Uterus (tissue), 4 donors: ENCODE measurements around the gene PLXDC2. TPM values are rescaled to one million over a fixed set of nuclear protein-coding genes. Genes with fewer than 3 reads are reported as not detected.

Experiments
- DNase-seq, 2 donors: peaks; one replicate each; pipeline ENCODE4 v3.0.0-alpha.2; 2019 to 2020
- H3K27ac ChIP-seq, 2 donors: fragments of 200-600 bp; sonication (generic); 1 replicate in 1 of 2; 2 replicates in 1 of 2; pipeline ENCODE4 v1.5.1; 2016 to 2018
- H3K27me3 ChIP-seq, 2 donors: fragments of 200-600 bp; sonication (generic); one replicate each; pipeline ENCODE4 v1.5.1; 2018 to 2019; ENCODE audit warnings: control low read depth in 1 of 2
- H3K36me3 ChIP-seq, 2 donors: fragments of 200-600 bp; sonication (generic); one replicate each; pipeline ENCODE4 v1.5.1; 2019; ENCODE audit warnings: control low read depth in 1 of 2
- H3K4me1 ChIP-seq, 2 donors: fragments of 200-600 bp; sonication (generic); one replicate each; pipeline ENCODE4 v1.5.1; 2018 to 2019; ENCODE audit warnings: control low read depth in 1 of 2
- H3K4me3 ChIP-seq, 2 donors: fragments of 200-600 bp; sonication (generic); 1 replicate in 1 of 2; 2 replicates in 1 of 2; pipeline ENCODE4 v1.5.1; 2018 to 2019; ENCODE audit warnings: mild to moderate bottlenecking in 1 of 2
- H3K9me3 ChIP-seq, 2 donors: fragments of 200-600 bp; sonication (generic); one replicate each; pipeline ENCODE4 v1.5.1; 2019; ENCODE audit warnings: control low read depth in 1 of 2
- CTCF ChIP-seq, 4 experiments: fragments of 200-600 bp in 2 of 4; fragments of 450-650 bp in 2 of 4; sonication (generic) in 2 of 4; IDR thresholded peaks; one replicate each; pipeline ENCODE4 v1.5.1; 2016 to 2019; ENCODE audit warnings: antibody characterized with exemption in 4 of 4, mild to moderate bottlenecking in 2 of 4, moderate library complexity in 1 of 4
- POLR2A ChIP-seq, 2 donors: fragments of 450-650 bp; IDR thresholded peaks; one replicate each; pipeline ENCODE4 v1.6.1; 2016; ENCODE audit warnings: antibody characterized with exemption in 2 of 2, mild to moderate bottlenecking in 1 of 2, moderate library complexity in 1 of 2
- intact Hi-C: fragments of 100-400 bp; cut with DNase I; formaldehyde crosslinking; loops from one replicate; pipeline ENCODE4 v1.15.1; 2023; ENCODE audit warnings: low total_unique reads
- total RNA-seq, 4 donors: library from RNA; depleted of rRNA in 3 of 4; stranded (reverse); fragments of >200 nt in 3 of 4; gene quantifications; one replicate each; pipeline versions ENCODE4 v1.1.0 to v1.2.4, GENCODE V29; 2014 to 2023
- donor health status: DM: yes; HTN: yes; CAD: no.

PLXDC2 gene
- total RNA-seq, 4 donors from 2014 or later = 39.4 to 59.2 (median 52.2) TPM

DNA sequence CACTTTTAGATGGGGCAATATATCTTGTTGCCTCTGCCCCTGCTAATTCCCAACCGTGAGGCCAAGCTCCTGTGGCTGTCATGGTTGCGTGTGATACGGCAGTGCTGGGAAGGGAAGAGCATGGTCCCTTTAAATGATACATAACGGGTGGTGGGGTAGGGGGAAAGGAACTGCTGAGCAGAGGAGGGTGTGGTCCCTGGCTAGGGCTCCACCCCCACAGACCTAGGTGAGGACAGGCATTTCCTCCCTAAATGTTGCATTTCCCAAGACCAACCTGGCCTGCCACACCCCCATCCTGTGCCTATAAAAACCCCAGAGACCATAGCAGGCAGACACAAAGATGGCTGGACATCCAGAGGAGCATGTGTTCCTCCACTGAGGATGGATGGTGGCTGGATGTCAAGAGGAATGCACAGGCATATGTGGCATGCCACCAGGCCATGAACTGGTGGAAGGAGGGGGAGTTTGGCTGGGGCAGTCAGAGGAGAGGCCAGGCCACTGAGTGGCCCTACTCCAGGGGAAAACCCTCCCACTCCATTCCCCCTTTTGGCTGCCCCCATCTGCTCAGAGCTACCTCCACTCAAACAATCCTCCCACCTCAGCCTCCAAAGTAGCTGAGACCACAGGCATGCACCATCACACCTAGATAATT, 104.0 kb downstream of the PLXDC2 start:
- intact Hi-C loops = no loop called here
- Histone ChIP-seq H3K27ac (peak overlapping the region; percentile 43 to 84), H3K4me1 (peaks cover 11 to 21% of the 10 kb centered on the region in 2 donors)

GRCh38 chr10:19921300-19922140, 105.3 kb downstream of the PLXDC2 start:
- peak overlapping the region; percentile 73 to 84 for H3K27ac ChIP-seq
- H3K36me3 ChIP-seq = no peaks in the 10 kb centered on the region
- intact Hi-C loops = no loop called here
- H3K4me3 ChIP-seq = no peak overlapping the region
- no peaks in the 10 kb centered on the region for H3K27me3 ChIP-seq
- DNase-seq = no peak
- peaks cover 11 to 21% of the 10 kb centered on the region in 2 donors for H3K4me1 ChIP-seq
- TF ChIP-seq CTCF (IDR thresholded peaks at IDR 0.05) (no peak), POLR2A (IDR thresholded peaks at IDR 0.05) (no peak)
- H3K9me3 ChIP-seq = no peaks in the 10 kb centered on the region

More for the DNA sequence above, 104.0 kb downstream of the PLXDC2 start:
- H3K27me3 ChIP-seq = no peaks in the 10 kb centered on the region
- H3K36me3 ChIP-seq = no peaks in the 10 kb centered on the region
- H3K9me3 ChIP-seq = peaks cover 0 to 2% of the 10 kb centered on the region in 2 donors
- no peak overlapping the region for H3K4me3 ChIP-seq
- DNase-seq = no peak
- TF ChIP-seq CTCF (IDR thresholded peaks at IDR 0.05) (no peak), POLR2A (IDR thresholded peaks at IDR 0.05) (no peak)

DNA sequence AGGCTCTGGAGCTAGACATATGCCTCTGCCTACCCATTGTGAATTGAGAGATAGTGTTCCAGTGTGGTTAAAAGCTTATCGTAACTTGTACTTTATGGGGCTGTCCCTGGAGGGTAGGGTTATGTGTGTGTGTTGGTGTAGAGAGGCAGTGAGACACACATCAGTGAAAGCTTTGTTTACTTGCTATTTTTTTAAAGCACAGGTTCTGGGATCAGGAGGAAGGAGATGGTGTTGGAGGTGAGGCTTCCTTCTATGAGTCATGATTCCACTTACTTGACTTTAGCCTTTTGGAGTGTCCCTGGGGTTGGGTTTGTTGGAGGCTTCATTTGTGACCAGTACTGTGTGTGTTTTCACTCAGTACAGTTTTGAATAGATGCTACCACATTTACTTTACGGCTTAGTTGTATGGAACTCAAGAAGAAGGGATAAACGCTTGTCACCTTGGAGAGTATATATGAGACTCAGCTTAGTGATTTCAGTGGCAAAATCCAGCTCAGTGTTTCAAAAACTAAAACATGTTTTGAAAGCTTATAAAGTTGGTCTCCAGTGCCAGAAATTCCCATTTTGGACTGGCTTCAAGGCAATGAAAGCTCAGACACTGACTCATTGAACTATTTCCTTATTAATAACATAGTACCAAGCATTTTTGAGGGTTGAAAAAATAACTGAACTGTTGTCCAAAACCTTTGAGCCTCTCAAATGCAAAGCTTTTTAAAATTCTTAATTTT, 106.2 kb downstream of the PLXDC2 start:
- intact Hi-C loops = no loop called here

DNA sequence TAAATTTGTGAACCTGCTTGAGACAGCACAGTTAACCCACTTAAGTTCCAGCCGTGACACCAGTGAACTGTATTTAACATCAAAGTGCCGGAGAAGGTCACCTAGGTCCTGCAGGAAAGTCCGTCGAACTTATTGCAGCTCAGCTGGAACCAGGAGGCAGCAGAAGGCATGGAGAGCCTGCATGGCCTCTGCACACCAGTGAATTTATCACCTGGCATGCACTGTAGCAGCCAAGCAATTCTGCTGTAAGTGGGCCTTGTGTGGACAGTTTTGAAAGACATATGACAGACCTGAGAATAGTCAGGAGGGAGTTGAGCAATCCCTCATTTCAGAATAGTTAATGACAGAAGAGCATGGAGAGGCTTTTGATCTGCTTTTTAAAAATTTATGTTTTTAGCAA, 108.8 kb downstream of the PLXDC2 start:
- Histone ChIP-seq H3K36me3 (no peaks in the 10 kb centered on the region), H3K27ac (no peak overlapping the region), H3K27me3 (no peaks in the 10 kb centered on the region), H3K9me3 (no peaks in the 10 kb centered on the region), H3K4me1 (peaks cover 11 to 21% of the 10 kb centered on the region in 2 donors), H3K4me3 (no peak overlapping the region)
- intact Hi-C loops = no loop called here
- DNase-seq = no peak
- TF ChIP-seq POLR2A (IDR thresholded peaks at IDR 0.05) (no peak), CTCF (IDR thresholded peaks at IDR 0.05) (no peak)

More for the DNA sequence above, 106.2 kb downstream of the PLXDC2 start:
- Histone ChIP-seq H3K4me1 (peaks cover 11 to 21% of the 10 kb centered on the region in 2 donors), H3K9me3 (no peaks in the 10 kb centered on the region), H3K4me3 (no peak overlapping the region), H3K27ac (peak overlapping the region; percentile 73 to 84), H3K36me3 (no peaks in the 10 kb centered on the region), H3K27me3 (no peaks in the 10 kb centered on the region)
- peak; percentile 46 to 72 for DNase-seq
- no peak for TF ChIP-seq CTCF (IDR thresholded peaks at IDR 0.05)
- no peak for TF ChIP-seq POLR2A (IDR thresholded peaks at IDR 0.05)
